ENCODE measurements around the gene ABCB6.
"Not testable (repeated sequence)": the region's sequence is repeated elsewhere in the genome, so short reads cannot be mapped to it uniquely, and the experiment has no call there.

The ABCB6 gene

GRCh38 chr2:219213026-219213415, 5.7 kb downstream of the ABCB6 start:
- no peak for DNase-seq

DNA sequence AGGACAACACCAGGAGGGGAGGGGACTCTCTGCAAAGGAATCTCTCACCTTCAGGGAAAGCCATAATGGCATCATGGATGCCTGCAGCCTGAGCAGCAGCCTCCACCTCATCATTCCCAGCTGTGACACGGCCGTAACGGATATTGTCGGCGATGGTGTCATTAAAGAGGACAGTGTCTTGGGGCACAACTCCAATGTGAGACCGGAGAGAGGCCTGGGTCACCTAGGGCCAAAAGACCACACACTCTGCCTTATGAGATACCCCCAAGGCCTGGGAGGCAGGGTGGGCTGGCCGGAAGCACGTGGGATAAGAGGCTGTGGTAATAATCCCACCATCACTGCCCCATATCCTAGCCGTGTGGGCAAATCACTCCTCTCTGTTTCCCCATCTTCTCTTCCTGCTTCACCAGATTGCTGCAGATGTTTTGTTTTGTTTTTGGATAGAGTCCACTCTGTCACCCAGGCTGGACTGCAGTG, 7.8 kb downstream of the ABCB6 start:
- no peak for DNase-seq

- no peak for DNase-seq
These were observed 8.4 kb downstream of the ABCB6 start for GRCh38 chr2:219210196-219210885.

- DNase-seq, result no peak
These were observed 9.2 kb downstream of the ABCB6 start for GRCh38 chr2:219209236-219210195.

- DNase-seq, result no peak
These were observed 10.6 kb downstream of the ABCB6 start for GRCh38 chr2:219207884-219208740.

- no peak for DNase-seq
These were observed 11.4 kb downstream of the ABCB6 start for GRCh38 chr2:219207134-219207883.

DNA sequence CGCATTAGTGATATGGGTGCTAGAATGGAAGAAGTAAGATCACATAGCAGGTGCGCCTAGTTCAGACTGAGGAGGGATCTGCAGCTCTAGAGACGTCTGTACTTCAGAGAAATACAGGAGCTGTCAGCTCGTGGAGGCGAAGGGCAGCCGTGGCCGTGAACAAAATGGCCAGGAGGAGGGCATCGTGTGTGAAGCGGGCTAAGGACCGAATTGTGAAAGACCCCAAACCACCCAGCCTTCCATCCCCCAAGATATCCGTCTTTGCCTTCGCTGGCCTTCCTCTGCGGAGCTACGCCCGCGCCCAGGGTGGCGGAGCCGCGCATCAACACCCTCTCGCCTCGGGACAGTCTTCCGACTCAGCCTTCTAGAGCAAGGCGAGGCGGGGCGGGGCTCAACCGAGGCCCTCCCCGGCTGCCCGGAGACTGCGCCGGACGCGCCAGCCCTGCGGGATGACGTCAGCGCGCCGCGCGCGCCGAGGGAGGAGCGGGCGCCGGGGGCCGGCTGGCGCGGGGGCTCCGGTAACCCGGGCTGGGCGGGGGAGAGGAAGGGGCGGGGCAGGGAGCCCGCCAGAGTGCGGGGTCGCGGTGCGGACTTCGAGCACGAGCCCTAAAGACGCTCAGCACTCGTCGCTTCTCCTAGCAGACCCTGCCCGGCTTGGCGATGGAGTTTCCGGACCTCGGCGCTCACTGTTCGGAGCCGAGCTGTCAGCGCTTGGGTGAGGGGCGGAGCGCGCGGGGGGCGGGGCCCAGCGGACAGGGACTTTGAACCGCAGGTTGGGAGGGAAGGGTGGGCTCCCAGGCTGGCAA, 12.2 kb downstream of the ABCB6 start, which contains the start of gene ZFAND2B:
Gene ZFAND2B (plus strand): TSS at position 455 of the 806 bp plus-strand sequence. CDS start 206 bp downstream, at position 661.
- peak; percentile 87 to 92 for DNase-seq

GRCh38 chr2:219205981-219206327, 12.8 kb downstream of the ABCB6 start:
- DNase-seq, result no peak

DNA sequence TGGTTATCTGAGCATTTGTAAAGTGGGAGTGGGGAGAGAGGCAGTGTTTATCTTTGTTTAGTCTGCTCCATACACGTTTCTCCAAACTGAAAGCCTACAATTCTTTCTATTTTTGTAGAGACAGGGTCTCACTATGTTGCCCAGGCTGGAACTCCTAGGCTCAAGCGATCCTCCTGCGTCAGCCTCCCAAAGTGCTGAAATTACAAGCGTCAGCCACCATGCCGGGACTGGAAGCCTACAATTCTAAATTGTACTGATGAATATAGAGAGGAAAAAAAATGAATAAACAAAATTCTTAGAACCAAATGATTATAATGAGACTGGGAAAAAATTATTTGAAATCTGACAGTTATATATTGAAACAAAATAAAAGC, 13.6 kb downstream of the ABCB6 start:
- no peak for DNase-seq

- DNase-seq, result no peak
These were observed 14.2 kb downstream of the ABCB6 start for GRCh38 chr2:219204425-219205164.

DNA sequence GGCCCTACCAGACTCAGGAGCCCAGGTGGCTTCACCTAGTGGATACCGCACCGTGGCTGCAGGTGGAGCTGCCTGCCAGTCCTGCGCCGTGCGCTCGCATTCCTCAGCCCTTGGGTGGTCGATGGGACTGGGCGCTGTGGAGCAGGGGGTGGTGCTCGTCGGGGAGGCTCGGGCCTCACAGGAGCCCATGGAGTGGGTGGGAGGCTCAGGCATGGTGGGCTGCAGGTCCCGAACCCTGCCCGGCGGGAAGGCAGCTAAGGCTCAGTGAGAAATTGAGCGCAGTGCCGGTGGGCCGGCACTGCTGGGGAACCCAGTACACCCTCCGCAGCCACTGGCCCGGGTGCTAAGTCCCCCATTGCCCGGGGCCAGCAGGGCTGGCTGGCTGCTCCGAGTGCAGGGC, 17.4 kb downstream of the ABCB6 start:
- DNase-seq, result not testable (repeated sequence)

GRCh38 chr2:219200502-219201326, 18.0 kb downstream of the ABCB6 start:
- not testable (repeated sequence) for DNase-seq

DNA sequence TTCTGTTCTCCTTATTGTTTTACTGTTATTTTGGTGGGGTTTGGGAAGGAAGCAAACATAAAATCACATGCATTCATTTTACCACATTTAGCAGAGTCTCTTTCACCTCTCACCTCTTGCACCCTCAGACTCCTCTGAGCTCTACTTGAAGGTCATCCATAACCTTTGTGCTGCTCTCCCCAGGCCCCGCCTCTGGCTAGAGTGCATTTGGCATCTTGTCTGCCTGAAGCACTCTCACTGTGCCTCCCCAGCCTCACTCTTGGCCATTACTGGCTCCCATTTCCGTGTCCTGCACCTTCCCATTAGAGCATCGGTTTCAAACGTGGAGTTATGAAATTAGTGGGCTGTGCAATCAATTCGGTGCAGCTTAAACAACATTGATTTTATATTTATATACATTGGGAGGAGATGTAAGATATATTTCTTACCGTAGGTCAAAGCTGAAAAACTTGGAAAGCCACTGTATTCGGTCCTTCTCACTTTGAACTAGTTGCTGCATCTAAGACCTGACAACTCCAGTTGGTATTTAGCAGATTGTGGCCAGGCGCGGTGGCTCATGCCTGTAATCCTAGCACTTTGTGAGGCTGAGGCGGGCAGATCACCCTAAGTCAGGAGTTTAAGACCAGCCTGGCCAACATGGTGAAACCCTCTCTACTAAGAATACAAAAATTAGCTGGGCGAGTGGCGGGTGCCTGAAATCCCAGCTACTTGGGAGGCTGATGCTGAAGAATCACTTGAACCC, 19.1 kb downstream of the ABCB6 start:
- no peak for DNase-seq

GRCh38 chr2:219198974-219199373, 19.8 kb downstream of the ABCB6 start:
- DNase-seq, result no peak

DNA sequence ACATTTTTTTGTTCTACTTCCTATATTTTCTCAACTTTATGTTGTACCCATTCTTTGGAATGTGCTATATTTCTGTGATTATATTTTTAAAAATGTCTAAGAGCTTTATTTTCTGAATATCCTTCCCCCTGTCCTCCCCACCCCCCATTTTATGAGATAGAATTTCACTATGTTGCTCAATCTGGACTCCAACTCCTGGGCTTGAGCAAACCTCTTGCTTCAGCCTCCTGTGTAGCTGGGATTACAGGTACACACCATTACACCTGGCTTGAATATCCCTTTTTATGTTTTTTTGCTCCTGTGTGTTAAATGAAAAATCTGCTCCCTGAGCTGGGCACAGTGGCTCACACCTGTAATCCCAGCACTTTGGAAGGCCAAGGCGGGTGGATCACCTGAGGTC, 21.4 kb downstream of the ABCB6 start:
- DNase-seq, result no peak

DNA sequence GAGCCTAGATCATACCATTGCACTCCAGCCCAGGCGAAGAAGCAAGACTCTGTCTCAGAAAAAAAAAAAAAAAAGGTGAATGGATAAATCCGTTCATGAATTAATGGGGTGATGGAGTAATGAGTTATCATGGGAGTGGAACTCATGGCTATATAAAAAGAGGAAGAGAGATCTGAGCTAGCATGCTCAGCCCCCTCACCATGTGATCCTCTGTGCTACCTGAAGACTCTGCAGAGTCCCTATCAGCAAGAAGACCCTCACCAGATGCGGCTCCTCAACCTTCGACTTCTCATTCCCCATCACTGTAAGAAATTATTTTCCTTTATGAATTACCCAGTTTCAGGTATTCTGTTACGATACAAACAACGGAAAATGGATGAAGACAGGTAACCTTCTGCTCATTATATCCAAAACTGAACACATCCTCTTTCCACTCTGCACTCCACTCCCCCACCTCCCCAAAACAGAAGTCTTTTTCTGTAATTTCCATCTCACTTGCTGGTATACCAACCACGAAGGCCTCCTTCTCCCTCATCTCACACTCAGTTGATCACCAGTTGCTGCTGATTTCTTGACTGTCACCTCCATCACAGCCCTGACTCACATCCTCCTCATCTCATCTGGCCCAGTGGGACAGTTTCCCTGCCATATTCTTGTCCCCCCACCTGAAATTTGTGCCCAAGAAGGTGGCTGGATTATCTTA, 31.9 kb downstream of the ABCB6 start:
- DNase-seq, result no peak

- no peak for DNase-seq
These were observed 34.6 kb downstream of the ABCB6 start for GRCh38 chr2:219184121-219184520.

DNA sequence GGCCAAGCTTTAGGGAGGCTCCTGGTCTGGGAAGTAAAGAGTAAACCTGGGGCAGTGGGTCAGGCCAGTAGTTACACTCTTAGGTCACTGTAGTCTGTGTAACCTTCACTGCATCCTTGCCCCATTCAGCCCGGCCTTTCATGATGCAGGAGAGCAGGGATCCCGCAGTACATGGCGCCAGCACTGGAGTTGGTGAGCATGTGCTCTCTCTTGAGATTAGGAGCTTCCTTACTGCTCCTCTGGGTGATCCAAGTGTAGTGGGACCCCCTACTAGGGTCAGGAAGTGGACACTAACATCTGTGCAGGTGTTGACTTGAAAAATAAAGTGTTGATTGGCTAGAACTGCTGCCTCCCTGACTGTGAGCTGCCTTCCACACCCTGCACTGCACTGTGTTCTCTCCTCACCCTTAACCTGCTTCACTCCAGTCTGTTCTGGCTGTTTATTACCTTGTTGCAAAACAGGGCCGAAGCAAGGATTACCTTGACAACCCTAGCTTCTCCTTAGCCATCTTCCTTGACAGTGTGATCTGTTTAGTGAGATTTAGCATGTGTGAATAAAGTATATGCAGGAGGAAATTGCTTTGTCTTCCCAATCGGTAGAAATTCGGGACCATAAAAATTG, 35.5 kb downstream of the ABCB6 start:
- DNase-seq, result no peak
